Neural progenitor cell (in vitro differentiated cells): ENCODE data around the gene TRIO. TPM values are rescaled to one million over a fixed set of nuclear protein-coding genes. Genes with fewer than 3 reads are reported as not detected.

Source experiments
- DNase-seq: peaks from one replicate; pipeline ENCODE4 v3.0.0-alpha.2; 2016; ENCODE audit warnings: low spot score
- H2AFZ ChIP-seq: fragments of 200-600 bp; sonication (generic); replicated peaks from 2 replicates; pipeline ENCODE4 v1.6.1; 2016; ENCODE audit warnings: antibody characterized with exemption
- H3F3A ChIP-seq: fragments of 200-600 bp; sonication (generic); 2 replicates; pipeline ENCODE4 v1.6.1; 2016; ENCODE audit warnings: antibody characterized with exemption, low read depth
- H3K27ac ChIP-seq: fragments of 200-600 bp; sonication (generic); 2 replicates; pipeline ENCODE4 v1.5.1; 2016; ENCODE audit warnings: mild to moderate bottlenecking
- H3K27me3 ChIP-seq: fragments of 200-600 bp; sonication (generic); 2 replicates; pipeline ENCODE4 v1.6.1; 2016; ENCODE audit warnings: mild to moderate bottlenecking, moderate library complexity
- H3K36me3 ChIP-seq: fragments of 200-600 bp; sonication (generic); 2 replicates; pipeline ENCODE4 v1.5.1; 2016
- H3K4me1 ChIP-seq: fragments of 200-600 bp; sonication (generic); 2 replicates; pipeline ENCODE4 v1.6.1; 2016; ENCODE audit warnings: mixed run types
- H3K4me2 ChIP-seq: fragments of 200-600 bp; sonication (generic); 2 replicates; pipeline ENCODE4 v1.6.1; 2016
- H3K4me3 ChIP-seq: fragments of 200-600 bp; sonication (generic); 2 replicates; pipeline ENCODE4 v1.5.1; 2016
- H3K79me2 ChIP-seq: fragments of 200-600 bp; sonication (generic); 2 replicates; pipeline ENCODE4 v1.6.1; 2016; ENCODE audit warnings: low read depth
- H3K9ac ChIP-seq: fragments of 200-600 bp; sonication (generic); 2 replicates; pipeline ENCODE4 v1.6.1; 2016
- H3K9me3 ChIP-seq: fragments of 200-600 bp; sonication (generic); 2 replicates; pipeline ENCODE4 v1.5.1; 2016; ENCODE audit warnings: low read depth
- H4K20me1 ChIP-seq: fragments of 200-600 bp; sonication (generic); 2 replicates; pipeline ENCODE4 v1.6.1; 2016; ENCODE audit warnings: low read depth
- H3K27ac Mint-ChIP-seq: 3 replicates; pipeline ENCODE4 v1.8.0; 2021; ENCODE audit warnings: mixed read lengths
- H3K27me3 Mint-ChIP-seq: 2 replicates; pipeline ENCODE4 v1.8.0; 2022; ENCODE audit warnings: low read depth, mild to moderate bottlenecking, inconsistent platforms, moderate library complexity, mixed read lengths; ENCODE audit not compliant: insufficient read depth
- H3K36me3 Mint-ChIP-seq: 3 replicates; pipeline ENCODE4 v1.8.0; 2021; ENCODE audit warnings: mixed read lengths
- H3K4me1 Mint-ChIP-seq: 3 replicates; pipeline ENCODE4 v1.8.0; 2021; ENCODE audit warnings: mixed read lengths
- H3K4me3 Mint-ChIP-seq: 3 replicates; pipeline ENCODE4 v1.8.0; 2021; ENCODE audit warnings: mild to moderate bottlenecking, moderate library complexity, mixed read lengths
- H3K9me3 Mint-ChIP-seq: 3 replicates; pipeline ENCODE4 v1.8.0; 2020; ENCODE audit warnings: mixed read lengths
- CTCF ChIP-seq: fragments of 200-600 bp; sonication (generic); IDR thresholded peaks from 2 replicates; pipeline ENCODE4 v1.5.1; 2017; ENCODE audit warnings: antibody characterized with exemption, mild to moderate bottlenecking
- EZH2 ChIP-seq: fragments of 200-600 bp; sonication (generic); IDR thresholded peaks from 2 replicates; pipeline ENCODE4 v1.6.1; 2017; ENCODE audit warnings: antibody characterized with exemption, mild to moderate bottlenecking, moderate library complexity
- EZH2phosphoT487 ChIP-seq: fragments of 200-600 bp; sonication (generic); IDR thresholded peaks from 2 replicates; pipeline ENCODE4 v1.6.1; 2017; ENCODE audit warnings: antibody characterized with exemption
- total RNA-seq: library from RNA; depleted of rRNA; stranded (reverse); fragments of >200 nt; gene quantifications from 2 replicates; pipeline ENCODE4 v1.2.3, GENCODE V29; 2015; ENCODE audit warnings: low replicate concordance

The TRIO gene
- total RNA-seq, 1 donor from 2014 or later = 84.7 TPM

GRCh38 chr5:14268738-14269137 lies 125.6 kb downstream of the TRIO start:
- no peaks in the 10 kb centered on the region for H3K36me3 ChIP-seq
- H3K4me1 ChIP-seq = peaks cover 39% of the 10 kb centered on the region
- Mint-ChIP-seq H3K27ac (no peak overlapping the region), H3K4me1 (peaks cover 51% of the 10 kb centered on the region), H3K4me3 (no peak overlapping the region), H3K27me3 (no peaks in the 10 kb centered on the region), H3K36me3 (peaks cover 2% of the 10 kb centered on the region), H3K9me3 (no peaks in the 10 kb centered on the region)
- no peak for DNase-seq
- no peak overlapping the region for H3K4me3 ChIP-seq
- TF ChIP-seq EZH2phosphoT487 (no peak), CTCF (no peak), EZH2 (no peak)
- peaks cover 36% of the 10 kb centered on the region for H4K20me1 ChIP-seq
- no peaks in the 10 kb centered on the region for H3K27me3 ChIP-seq
- H3K9me3 ChIP-seq = no peaks in the 10 kb centered on the region
- H3K79me2 ChIP-seq = peaks cover 85% of the 10 kb centered on the region
- H3K4me2 ChIP-seq = no peak overlapping the region
- no peaks in the 10 kb centered on the region for H3F3A ChIP-seq
- no peak overlapping the region for H3K27ac ChIP-seq
- H3K9ac ChIP-seq = no peak overlapping the region
- no peak overlapping the region for H2AFZ ChIP-seq

- Histone ChIP-seq H3K4me1 (peaks cover 33% of the 10 kb centered on the region), H2AFZ (no peak overlapping the region), H3K9me3 (no peaks in the 10 kb centered on the region), H3K4me3 (no peak overlapping the region), H3K9ac (no peak overlapping the region), H4K20me1 (peaks cover 36% of the 10 kb centered on the region), H3F3A (no peaks in the 10 kb centered on the region), H3K27ac (no peak overlapping the region), H3K79me2 (peaks cover 83% of the 10 kb centered on the region), H3K36me3 (no peaks in the 10 kb centered on the region), H3K27me3 (no peaks in the 10 kb centered on the region), H3K4me2 (no peak overlapping the region)
- Mint-ChIP-seq H3K27ac (peak overlapping the region; percentile 40), H3K9me3 (no peaks in the 10 kb centered on the region), H3K36me3 (peaks cover 2% of the 10 kb centered on the region), H3K27me3 (no peaks in the 10 kb centered on the region), H3K4me1 (peaks cover 50% of the 10 kb centered on the region), H3K4me3 (peak overlapping the region; percentile 46)
- TF ChIP-seq EZH2phosphoT487 (no peak), EZH2 (no peak), CTCF (no peak)
- DNase-seq = no peak
These were observed 126.3 kb downstream of the TRIO start for GRCh38 chr5:14269395-14269794.

- Histone ChIP-seq H3K27ac (no peak overlapping the region), H3F3A (no peaks in the 10 kb centered on the region), H3K36me3 (no peaks in the 10 kb centered on the region), H3K79me2 (peaks cover 81% of the 10 kb centered on the region), H2AFZ (no peak overlapping the region), H3K4me1 (peaks cover 27% of the 10 kb centered on the region), H3K4me2 (peak overlapping the region; percentile 19), H3K9ac (no peak overlapping the region), H3K27me3 (no peaks in the 10 kb centered on the region), H3K4me3 (no peak overlapping the region), H3K9me3 (no peaks in the 10 kb centered on the region), H4K20me1 (peaks cover 36% of the 10 kb centered on the region)
- H3K4me3 Mint-ChIP-seq = no peak overlapping the region
- DNase-seq = peak; percentile 87
- H3K27me3 Mint-ChIP-seq = no peaks in the 10 kb centered on the region
- peaks cover 4% of the 10 kb centered on the region for H3K36me3 Mint-ChIP-seq
- no peaks in the 10 kb centered on the region for H3K9me3 Mint-ChIP-seq
- no peak overlapping the region for H3K27ac Mint-ChIP-seq
- peak; percentile 87 for TF ChIP-seq CTCF
- no peak for TF ChIP-seq EZH2
- H3K4me1 Mint-ChIP-seq = peaks cover 45% of the 10 kb centered on the region
These were observed 127.1 kb downstream of the TRIO start for GRCh38 chr5:14270209-14270702.
